Kidney glomerular epithelial cell (primary cell): Measurements from ENCODE around the gene LMBR1L.
A peak's percentile ranks its signal among the peaks of the same experiment; 100 is the strongest.
"Not testable (repeated sequence)": the region's sequence is repeated elsewhere in the genome, so short reads cannot be mapped to it uniquely, and the experiment has no call there.

Experiments
- DNase-seq: peaks from one replicate; lab custom pipeline; 2025; lab: John Stamatoyannopoulos, UW

Gene LMBR1L

DNA sequence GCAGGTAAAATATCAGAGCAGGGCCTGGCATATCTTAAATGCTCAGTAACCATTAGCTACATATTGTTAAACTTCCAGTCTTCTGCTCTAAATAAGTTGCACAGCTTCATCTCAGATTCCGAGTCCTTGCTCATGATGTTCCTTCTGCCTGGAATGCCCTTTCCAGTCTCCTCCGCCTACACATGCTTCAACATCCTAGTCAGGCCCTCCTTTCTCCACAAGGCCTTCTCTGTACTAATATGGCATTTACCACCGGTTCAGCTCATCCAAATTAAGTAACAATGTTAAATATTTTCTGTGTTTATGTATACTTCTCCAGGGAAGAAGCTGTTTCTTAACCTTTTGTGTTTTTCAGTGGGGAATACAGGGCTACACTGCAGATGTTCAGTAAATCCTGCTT is 24.5 kb downstream of the LMBR1L start:
- no peak for DNase-seq

- no peak for DNase-seq
These were observed 26.2 kb downstream of the LMBR1L start for GRCh38 chr12:49084438-49084837.

GRCh38 chr12:49079793-49080192 is 30.9 kb downstream of the LMBR1L start:
- DNase-seq: no peak

- DNase-seq: no peak
These were observed 39.7 kb downstream of the LMBR1L start for GRCh38 chr12:49070971-49071370.

- peak; percentile 94 for DNase-seq
These were observed 40.9 kb downstream of the LMBR1L start, which contains the start of gene RHEBL1 for GRCh38 chr12:49069507-49070346. RHEBL1 (minus strand) TSS chr12:49069979; CDS start chr12:49069785, 194 bp downstream.

- no peak for DNase-seq
These were observed 41.7 kb downstream of the LMBR1L start for GRCh38 chr12:49068879-49069506.

GRCh38 chr12:49066120-49066519 is 44.5 kb downstream of the LMBR1L start:
- DNase-seq: no peak

- no peak for DNase-seq
These were observed 45.9 kb downstream of the LMBR1L start for GRCh38 chr12:49064767-49065152.

DNA sequence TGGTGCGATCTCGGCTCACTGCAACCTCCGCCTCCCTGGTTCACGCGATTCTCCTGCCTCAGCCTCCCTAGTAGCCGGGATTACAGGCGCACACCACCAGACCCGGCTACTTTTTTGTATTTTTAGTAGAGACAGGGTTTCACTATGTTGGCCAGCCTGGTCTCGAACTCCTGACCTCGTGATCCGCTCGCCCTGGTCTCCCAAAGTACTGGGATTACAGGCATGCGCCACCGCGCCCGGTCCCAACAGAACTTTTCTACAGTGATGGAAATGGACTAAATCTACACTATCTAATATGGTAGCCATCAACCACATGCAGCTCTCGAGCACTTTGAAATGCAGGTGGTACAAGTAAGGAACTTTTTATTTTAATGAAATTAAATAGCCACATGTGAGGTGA is 48.7 kb downstream of the LMBR1L start:
- not testable (repeated sequence) for DNase-seq

GRCh38 chr12:49061157-49061650 is 49.4 kb downstream of the LMBR1L start:
- no peak for DNase-seq

GRCh38 chr12:49060237-49061156 is 50.1 kb downstream of the LMBR1L start, which contains the start of gene KMT2D:
KMT2D (minus strand) TSS chr12:49060794; CDS start chr12:49055324, 5,470 bp downstream.
- DNase-seq: peak; percentile 80

DNA sequence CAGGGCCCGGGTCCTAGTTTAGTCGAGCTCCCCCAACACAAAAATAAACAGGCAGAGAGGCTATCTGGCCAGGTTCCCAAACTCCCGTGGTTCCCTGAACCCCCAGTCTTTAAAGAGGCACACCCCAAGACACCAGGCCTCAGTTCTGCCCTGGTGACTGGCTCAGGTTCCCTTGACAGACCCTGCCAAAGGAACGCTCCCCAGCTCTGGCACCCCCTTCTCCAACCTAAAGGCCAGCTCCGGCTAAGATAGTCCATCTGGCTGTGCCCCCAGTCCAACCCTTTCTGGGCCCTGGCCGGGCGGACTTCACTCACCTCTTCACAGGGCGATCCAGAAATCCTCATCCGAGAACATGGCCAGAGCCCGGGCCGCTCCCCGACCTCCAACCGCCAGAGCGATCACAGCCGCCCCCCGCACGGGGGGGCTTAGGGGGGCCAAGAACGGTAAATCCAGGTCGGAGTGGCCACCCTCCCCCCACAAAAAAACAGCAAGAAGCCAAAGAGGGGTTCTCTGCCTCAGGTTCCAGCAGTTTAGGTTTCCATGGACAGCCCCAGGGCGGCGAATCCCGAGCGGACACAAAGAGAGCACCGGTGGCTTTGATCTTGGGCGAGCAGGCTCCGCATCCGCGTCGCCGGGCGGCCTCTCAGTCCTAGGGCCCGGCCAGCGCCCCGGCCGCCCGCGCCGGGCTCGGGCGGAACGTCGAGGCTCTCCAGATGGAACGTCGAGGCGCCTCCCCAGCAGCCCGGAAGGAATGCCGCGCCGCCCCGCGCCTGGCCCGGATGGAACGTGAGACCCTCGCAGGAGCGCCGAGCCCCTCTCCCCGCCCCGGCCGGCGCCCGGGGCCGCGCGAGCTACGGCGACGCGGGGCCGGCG is 51.1 kb downstream of the LMBR1L start:
- DNase-seq: no peak

DNA sequence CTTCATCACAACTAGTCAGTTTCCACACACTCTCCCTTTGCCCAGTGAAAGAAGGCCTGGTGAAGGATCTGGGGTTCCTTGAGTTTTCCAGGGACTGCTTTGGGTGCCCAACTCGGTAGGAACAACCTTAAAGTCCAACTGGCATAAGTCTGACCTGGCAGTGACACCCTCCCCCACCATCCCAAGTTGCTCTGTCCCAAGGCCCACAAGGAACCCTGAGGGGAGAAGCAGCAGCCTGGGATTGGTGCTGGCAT is 51.7 kb downstream of the LMBR1L start:
- DNase-seq: no peak

DNA sequence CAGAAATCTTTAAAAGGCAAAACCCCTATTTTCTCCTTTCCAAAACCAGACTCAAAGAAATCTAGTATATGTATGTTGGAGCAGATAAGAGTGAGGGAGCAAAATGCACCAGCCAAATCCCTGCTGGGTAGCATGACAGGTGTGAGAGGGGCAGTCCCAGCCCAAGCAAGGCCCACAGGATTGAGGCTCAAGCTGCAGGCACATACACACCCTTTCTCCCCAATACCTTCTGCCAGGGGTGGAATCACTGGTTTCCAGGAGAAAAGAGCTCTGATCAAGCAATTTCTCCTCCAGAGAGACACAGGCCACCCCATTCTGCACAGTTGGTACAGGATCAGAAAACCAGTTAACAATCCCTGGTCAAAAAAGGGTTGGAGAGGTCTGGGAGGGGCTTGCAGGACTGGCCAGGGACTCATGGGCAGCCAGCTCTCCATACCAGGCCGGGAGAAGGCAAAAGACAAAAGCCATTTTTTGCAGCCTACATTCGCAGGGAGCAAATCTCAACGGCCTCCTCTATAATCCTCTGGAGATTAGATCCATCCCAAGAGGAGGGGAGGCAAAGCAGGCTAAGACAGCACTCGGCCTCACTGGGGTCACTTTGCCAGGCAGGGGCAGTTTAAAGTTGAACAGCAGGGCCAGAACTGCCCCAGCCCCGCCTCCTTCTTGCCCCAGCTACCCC is 52.1 kb downstream of the LMBR1L start:
- DNase-seq: no peak

DNA sequence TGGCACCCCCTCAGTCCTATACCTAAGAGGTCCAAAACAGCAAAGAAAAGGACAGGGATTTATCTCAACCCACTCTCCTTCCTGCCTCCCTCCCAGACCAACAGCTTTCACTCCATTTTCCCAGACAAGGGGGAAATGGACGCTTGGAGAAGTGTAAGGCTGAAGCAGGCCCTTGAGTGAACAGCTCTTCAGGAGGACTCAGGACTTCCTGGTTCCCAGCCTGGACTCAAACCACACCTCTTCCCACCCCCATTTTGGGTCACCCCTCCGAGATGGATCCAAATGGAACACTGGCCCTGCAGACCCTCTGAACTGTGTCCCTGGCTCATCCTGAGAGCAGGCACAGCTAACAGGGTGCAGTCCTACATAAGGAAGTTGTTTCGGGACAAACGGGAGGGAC is 52.8 kb downstream of the LMBR1L start:
- no peak for DNase-seq

DNA sequence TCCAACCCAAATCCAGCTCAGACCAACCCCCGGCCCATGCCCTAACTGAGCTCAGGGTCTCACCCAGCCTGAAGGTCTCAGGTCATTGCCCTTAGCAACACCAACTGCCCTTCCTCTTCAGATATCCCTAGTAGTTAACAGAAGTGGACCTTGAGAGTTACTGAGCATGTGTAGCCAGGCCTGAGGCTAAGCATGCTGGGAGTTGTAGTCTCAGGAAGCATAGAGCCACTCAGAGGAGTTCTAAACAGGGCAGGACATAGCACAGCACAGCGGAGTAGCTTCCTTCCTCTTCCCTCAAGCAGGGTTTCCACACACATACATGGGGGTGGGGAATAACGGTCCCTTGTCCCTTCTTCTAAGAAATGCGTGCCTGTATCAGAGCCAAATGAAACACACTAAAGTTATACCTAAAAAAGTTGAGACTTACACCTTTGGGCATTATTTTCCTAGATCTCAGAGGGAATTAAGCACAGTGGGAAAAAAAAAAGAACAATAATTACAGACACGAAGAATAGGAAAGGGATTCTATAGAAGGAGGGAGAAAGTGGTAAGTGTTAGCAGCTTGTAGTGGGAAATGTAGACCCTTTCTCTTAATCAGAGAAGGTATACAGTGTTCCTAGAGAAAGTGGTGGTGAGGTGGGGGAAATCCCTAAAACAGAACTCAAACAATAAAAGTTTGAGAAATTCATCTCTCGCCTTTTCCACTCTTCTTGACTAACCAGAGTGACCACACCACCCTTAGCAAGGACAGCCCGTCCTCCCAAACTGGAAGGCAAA is 54.5 kb downstream of the LMBR1L start:
- DNase-seq: no peak

GRCh38 chr12:49055092-49055491 is 55.6 kb downstream of the LMBR1L start:
- no peak for DNase-seq

GRCh38 chr12:49054524-49054923 is 56.1 kb downstream of the LMBR1L start:
- no peak for DNase-seq

- DNase-seq: no peak
These were observed 56.6 kb downstream of the LMBR1L start for GRCh38 chr12:49054096-49054495.
